GM19468 (cell line): Measurements from ENCODE around the gene SERPINE1.

Experiments
- ATAC-seq: cut with Tn5 transposase; IDR thresholded peaks from one replicate; pipeline ENCODE4 v1.9.1; 2021; ENCODE audit warnings: mild to moderate bottlenecking, moderate library complexity, moderate number of reproducible peaks; ENCODE audit not compliant: unreplicated experiment; ENCODE audit errors: extremely low read depth

Gene SERPINE1

DNA sequence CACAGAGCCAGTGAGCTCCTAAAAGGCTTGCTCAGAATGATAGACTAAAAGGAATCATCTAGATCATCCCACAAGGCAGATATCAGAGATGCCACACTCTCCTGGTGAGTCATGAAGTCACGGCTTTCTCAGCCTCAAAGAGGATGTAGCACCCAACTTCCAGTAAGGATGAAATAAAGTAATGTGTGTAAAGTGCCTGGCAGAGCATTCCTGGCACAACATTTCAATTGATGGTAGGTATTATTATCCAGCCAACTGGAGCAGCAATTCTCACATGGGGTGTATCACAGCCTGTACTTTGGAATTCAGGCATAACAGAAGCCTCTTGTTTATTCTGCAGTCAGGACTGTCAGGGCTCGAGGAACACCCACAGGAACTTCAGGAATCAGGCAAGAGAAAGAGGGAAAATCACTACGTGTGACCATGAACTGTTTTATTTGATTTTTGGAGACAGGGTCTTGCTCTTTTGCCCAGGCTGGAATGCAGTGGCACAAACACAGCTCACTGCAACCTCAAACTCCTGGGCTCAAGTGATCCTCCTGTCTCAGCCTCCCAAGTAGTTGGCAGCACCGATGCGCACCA is 58.4 kb downstream of the SERPINE1 start:
- ATAC-seq: no peak

DNA sequence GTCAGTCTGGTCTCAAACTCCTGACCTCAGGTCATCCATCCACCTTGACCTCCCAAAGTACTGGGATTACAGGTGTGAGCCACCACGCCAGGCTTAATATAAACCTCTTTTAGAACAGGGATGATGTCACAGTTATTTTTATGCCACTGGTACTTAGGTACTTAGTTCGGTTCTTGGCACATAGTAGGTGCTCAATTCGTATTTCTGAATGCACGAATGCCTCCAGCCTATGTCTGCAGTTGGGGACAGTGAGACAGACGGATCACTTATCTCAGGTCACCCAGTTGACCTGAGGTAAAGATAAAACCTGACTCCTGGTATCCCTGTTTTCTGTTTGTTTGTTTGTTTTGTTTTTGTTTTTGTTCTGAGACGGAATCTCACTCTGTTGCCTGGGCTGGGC is 59.3 kb downstream of the SERPINE1 start:
- no peak for ATAC-seq

DNA sequence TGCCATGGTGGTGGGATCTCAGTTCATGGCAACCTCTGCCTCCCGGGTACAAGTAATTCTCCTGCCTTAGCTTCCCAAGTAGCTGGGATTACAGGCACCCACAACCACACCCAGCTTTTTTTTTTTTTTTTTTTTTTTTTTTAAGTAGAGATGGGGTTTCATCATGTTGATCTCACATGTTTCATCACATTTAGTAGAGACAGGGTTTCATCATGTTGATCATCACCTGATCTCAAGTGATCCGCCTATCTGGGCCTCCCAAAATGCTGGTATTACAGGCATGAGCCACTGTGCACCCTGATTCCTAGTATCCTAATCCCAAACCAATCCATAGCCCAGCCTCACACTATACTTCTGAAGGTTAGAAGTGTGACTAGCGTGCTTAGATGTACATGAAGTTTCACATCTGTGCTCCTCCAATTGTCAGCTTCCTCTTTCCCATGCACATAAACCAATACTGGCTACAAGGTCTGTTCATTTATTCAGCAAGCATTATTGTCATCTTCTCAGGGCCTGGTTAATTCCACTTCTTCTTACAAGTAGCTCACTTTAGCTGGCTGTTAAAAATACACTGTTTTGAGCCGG is 60.0 kb downstream of the SERPINE1 start:
- ATAC-seq: no peak
